CD4-positive, alpha-beta memory T cell (primary cell): ENCODE data around the gene PLEKHB1. TPM values are rescaled to one million over a fixed set of nuclear protein-coding genes. Genes with fewer than 3 reads are reported as not detected.
A peak's percentile ranks its signal among the peaks of the same experiment; 100 is the strongest.
"Not testable (repeated sequence)": the region's sequence is repeated elsewhere in the genome, so short reads cannot be mapped to it uniquely, and the experiment has no call there.

Experiments used
- CTCF ChIA-PET: fragments of 350-600 bp; sonication (Branson Sonifier 250); formaldehyde crosslinking; loops from one replicate; lab custom pipeline; 2021; ENCODE audit warnings: inconsistent platforms; ENCODE audit not compliant: partially characterized antibody; lab: Charles Lee
- POLR2A ChIA-PET: fragments of 350-600 bp; sonication (Branson Sonifier 250); formaldehyde crosslinking; loops from one replicate; lab custom pipeline; 2021; ENCODE audit not compliant: partially characterized antibody; lab: Charles Lee
- DNase-seq, 5 donors: peaks; one replicate each; pipeline versions ENCODE4 v3.0.0 to v3.0.0-alpha.2; 2020 to 2022; ENCODE audit warnings: mixed read lengths in 1 of 5
- H3K27ac ChIP-seq: one replicate; pipeline ENCODE4 v1.7.0; 2013; ENCODE audit warnings: low read depth, low read length
- H3K27me3 ChIP-seq: 2 replicates; pipeline ENCODE4 v1.7.0; 2013; ENCODE audit warnings: mild to moderate bottlenecking, low read length, moderate library complexity; ENCODE audit not compliant: insufficient read depth
- H3K36me3 ChIP-seq: 2 replicates; pipeline ENCODE4 v1.7.0; 2013; ENCODE audit warnings: mild to moderate bottlenecking, low read length, moderate library complexity; ENCODE audit not compliant: insufficient read depth
- H3K4me1 ChIP-seq: 2 replicates; pipeline ENCODE4 v1.7.0; 2013; ENCODE audit warnings: mild to moderate bottlenecking, low read length, moderate library complexity; ENCODE audit not compliant: insufficient read depth
- H3K4me3 ChIP-seq, 2 donors: one replicate each; pipeline ENCODE4 v1.7.0; 2013; ENCODE audit warnings: low read length in 2 of 2, mild to moderate bottlenecking in 1 of 2
- H3K9me3 ChIP-seq, 2 donors: one replicate each; pipeline ENCODE4 v1.7.0; 2013; ENCODE audit warnings: low read length in 2 of 2, control low read depth in 1 of 2; ENCODE audit not compliant: control insufficient read depth in 1 of 2
- H3K27ac Mint-ChIP-seq, 7 donors: one replicate each; pipeline ENCODE4 v1.8.0; 2020 to 2021; ENCODE audit warnings: mixed read lengths in 7 of 7, mild to moderate bottlenecking in 6 of 7, inconsistent platforms in 3 of 7, moderate library complexity in 3 of 7
- H3K27me3 Mint-ChIP-seq, 2 donors: one replicate each; pipeline ENCODE4 v1.8.0; 2020 to 2021; ENCODE audit warnings: mixed read lengths in 2 of 2
- H3K36me3 Mint-ChIP-seq, 2 donors: one replicate each; pipeline ENCODE4 v1.8.0; 2020 to 2021; ENCODE audit warnings: mixed read lengths in 2 of 2, inconsistent platforms in 1 of 2, mild to moderate bottlenecking in 1 of 2
- H3K4me1 Mint-ChIP-seq, 4 donors: one replicate each; pipeline ENCODE4 v1.8.0; 2020 to 2021; ENCODE audit warnings: mixed read lengths in 4 of 4, mild to moderate bottlenecking in 1 of 4
- H3K4me3 Mint-ChIP-seq, 8 donors: one replicate each; pipeline ENCODE4 v1.8.0; 2020 to 2021; ENCODE audit warnings: mixed read lengths in 8 of 8, mild to moderate bottlenecking in 7 of 8, moderate library complexity in 6 of 8, inconsistent platforms in 3 of 8
- H3K9me3 Mint-ChIP-seq, 8 donors: one replicate each; pipeline ENCODE4 v1.8.0; 2020 to 2021; ENCODE audit warnings: mixed read lengths in 8 of 8, mild to moderate bottlenecking in 5 of 8, inconsistent platforms in 3 of 8, moderate library complexity in 1 of 8
- intact Hi-C: fragments of 100-400 bp; cut with micrococcal nuclease; formaldehyde crosslinking; loops from one replicate; pipeline ENCODE4 v1.15.1; 2023
- polyA plus RNA-seq, 2 donors: library from polyadenylated mRNA; unstranded; fragments of 300-500 nt; fragmentation: Illumina TruSeq; gene quantifications; one replicate each; pipeline ENCODE4 v1.2.3, GENCODE V29; 2021
- total RNA-seq, 2 experiments: library from RNA; stranded (reverse); gene quantifications; one replicate each; pipeline ENCODE4 v1.2.3, GENCODE V29; 2021

The PLEKHB1 gene
- total and polyA plus RNA-seq, 4 experiments from 2014 or later = 53.8 to 79.1 (median 70.8) TPM

DNA sequence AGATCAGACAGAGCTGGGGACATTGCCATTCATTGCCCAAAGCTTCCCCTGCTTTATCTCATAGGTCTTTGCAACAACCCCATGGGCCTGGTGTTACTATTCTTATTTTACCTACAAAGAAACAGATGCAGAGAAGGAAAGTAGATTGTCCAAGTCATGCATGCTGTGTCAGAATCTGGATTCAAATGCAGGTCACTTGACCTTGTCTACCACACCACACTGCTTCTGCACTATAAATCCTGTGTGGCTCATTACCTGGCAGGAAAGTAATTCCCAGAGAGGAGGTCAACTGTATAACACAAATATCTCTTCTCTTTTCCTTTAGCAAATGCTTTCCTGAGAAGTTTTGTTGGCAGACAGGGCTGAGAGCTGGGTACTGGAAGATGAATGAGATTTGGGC lies 18.5 kb downstream of the PLEKHB1 start:
- ChIA-PET POLR2A (no interaction called here), CTCF (interaction anchor here (1.1 to 11.3 kb wide), 2 partner anchors 38 kb away, joined by 3 to 320 read pairs; no protein-coding TSS in a partner anchor)

DNA sequence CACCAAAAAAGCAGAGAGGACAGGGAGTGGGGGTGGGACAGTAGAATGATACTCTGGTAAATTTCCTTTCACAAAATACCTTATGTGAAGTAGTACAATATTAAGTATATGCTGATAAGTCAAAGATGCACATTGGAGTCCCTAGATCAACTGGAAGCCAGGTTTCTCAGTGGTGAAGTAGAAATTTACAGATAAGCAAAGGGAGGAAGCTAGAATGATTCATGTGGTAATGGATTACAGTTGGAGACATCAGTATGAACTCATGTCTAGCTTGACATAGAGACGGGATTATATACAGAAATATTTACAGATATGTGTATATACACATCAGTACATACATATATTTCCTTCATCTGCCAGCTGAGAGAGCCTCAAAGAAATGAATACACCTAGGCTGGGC lies 21.5 kb downstream of the PLEKHB1 start:
- ChIA-PET POLR2A (no interaction called here), CTCF (no interaction called here)
- Mint-ChIP-seq H3K9me3 (peaks cover 0 to 2% (median 0%) of the 10 kb centered on the region in 8 donors), H3K27ac (peak overlapping the region in 2 of 7 donors; percentile 1 to 31), H3K27me3 (no peaks in the 10 kb centered on the region), H3K4me3 (no peak overlapping the region), H3K36me3 (peaks cover 0 to 2% of the 10 kb centered on the region in 2 donors), H3K4me1 (peaks cover 4 to 18% (median 7%) of the 10 kb centered on the region in 4 donors)
- H3K36me3 ChIP-seq = no peaks in the 10 kb centered on the region
- intact Hi-C loops = no loop called here
- H3K27me3 ChIP-seq = no peaks in the 10 kb centered on the region
- peaks cover 4% of the 10 kb centered on the region for H3K4me1 ChIP-seq
- no peak overlapping the region for H3K27ac ChIP-seq
- H3K9me3 ChIP-seq = no peaks in the 10 kb centered on the region
- no peak overlapping the region for H3K4me3 ChIP-seq
- DNase-seq = no peak

More for the DNA sequence above, 18.5 kb downstream of the PLEKHB1 start:
- H3K27me3 ChIP-seq = no peaks in the 10 kb centered on the region
- Mint-ChIP-seq H3K27ac (peak overlapping the region in 5 of 7 donors; percentile 43 to 92 (median 88)), H3K9me3 (peaks cover 0 to 2% (median 0%) of the 10 kb centered on the region in 8 donors), H3K36me3 (peaks cover 0 to 2% of the 10 kb centered on the region in 2 donors), H3K4me1 (peaks cover 8 to 18% (median 10%) of the 10 kb centered on the region in 4 donors), H3K4me3 (no peak overlapping the region), H3K27me3 (no peaks in the 10 kb centered on the region)
- DNase-seq = no peak
- intact Hi-C loops = no loop called here
- H3K4me3 ChIP-seq = no peak overlapping the region
- no peaks in the 10 kb centered on the region for H3K36me3 ChIP-seq
- peaks cover 13% of the 10 kb centered on the region for H3K4me1 ChIP-seq
- H3K9me3 ChIP-seq = no peaks in the 10 kb centered on the region
- H3K27ac ChIP-seq = no peak overlapping the region

DNA sequence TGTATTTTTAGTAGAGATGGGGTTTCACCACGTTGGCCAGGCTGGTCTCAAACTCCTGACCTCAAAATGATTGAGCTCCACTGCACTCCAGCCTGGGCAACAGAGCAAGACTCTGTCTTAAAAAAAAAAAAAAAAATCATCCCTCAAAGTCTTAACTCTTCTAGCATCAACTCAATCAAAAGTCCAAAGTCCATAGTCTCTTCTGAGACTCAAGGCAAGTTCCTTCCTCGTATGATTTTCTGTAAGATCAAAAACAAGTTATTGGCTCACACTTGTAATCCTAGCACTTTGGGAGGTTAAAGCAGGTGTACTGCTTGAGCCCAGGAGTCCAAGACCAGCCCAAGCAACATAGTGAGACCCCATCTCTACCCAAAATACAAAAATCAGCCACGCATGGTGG lies 24.4 kb downstream of the PLEKHB1 start:
- H3K9me3 ChIP-seq = no peaks in the 10 kb centered on the region
- H3K4me3 ChIP-seq = no peak overlapping the region
- H3K27ac ChIP-seq = no peak overlapping the region
- no peak for DNase-seq
- H3K27me3 ChIP-seq = no peaks in the 10 kb centered on the region
- peak overlapping the region in 2 of 7 donors; percentile 17 to 22 for H3K27ac Mint-ChIP-seq
- peaks cover 6 to 12% of the 10 kb centered on the region in 2 donors for H3K36me3 Mint-ChIP-seq
- peaks cover 0 to 1% (median 0%) of the 10 kb centered on the region in 4 donors for H3K4me1 Mint-ChIP-seq
- H3K4me1 ChIP-seq = no peaks in the 10 kb centered on the region
- no peaks in the 10 kb centered on the region for H3K27me3 Mint-ChIP-seq
- ChIA-PET CTCF (interaction anchor here (0.6 to 3.4 kb wide), 3 partner anchors 9 to 67 kb away, joined by 3 to 22 read pairs (median 14); no protein-coding TSS in a partner anchor), POLR2A (interaction anchor here (0.6 kb wide), 1 partner anchor 493 kb away, joined by 4 read pairs; no protein-coding TSS in a partner anchor)
- H3K9me3 Mint-ChIP-seq = no peaks in the 10 kb centered on the region
- no peak overlapping the region for H3K4me3 Mint-ChIP-seq
- intact Hi-C loops = no loop called here
- no peaks in the 10 kb centered on the region for H3K36me3 ChIP-seq

DNA sequence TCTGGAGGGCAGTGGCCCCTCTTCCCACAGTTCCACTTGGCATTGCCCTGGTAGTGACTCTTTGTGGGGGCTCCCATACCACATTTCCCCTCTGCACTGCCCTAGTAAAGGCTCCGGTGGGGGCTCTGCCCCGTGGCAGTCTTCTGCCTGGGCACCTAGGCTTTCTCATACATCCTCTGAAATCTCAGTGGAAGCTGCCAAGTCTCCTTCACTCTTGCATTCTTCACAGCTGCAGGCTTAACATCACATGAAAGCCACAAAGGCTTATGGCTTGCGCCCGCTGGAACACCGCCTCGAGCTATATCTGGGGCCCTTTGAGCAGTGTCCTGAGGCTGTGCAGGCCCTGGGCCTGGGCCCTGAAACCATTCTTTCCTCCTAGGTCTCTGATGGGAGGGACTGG lies 25.3 kb downstream of the PLEKHB1 start:
- Histone ChIP-seq H3K36me3 (no peaks in the 10 kb centered on the region), H3K4me3 (no peak overlapping the region), H3K4me1 (no peaks in the 10 kb centered on the region), H3K9me3 (no peaks in the 10 kb centered on the region), H3K27me3 (no peaks in the 10 kb centered on the region), H3K27ac (no peak overlapping the region)
- no peak for DNase-seq
- Mint-ChIP-seq H3K9me3 (no peaks in the 10 kb centered on the region), H3K4me3 (no peak overlapping the region), H3K36me3 (peaks cover 6 to 19% of the 10 kb centered on the region in 2 donors), H3K27me3 (no peaks in the 10 kb centered on the region), H3K4me1 (peaks cover 0 to 1% (median 0%) of the 10 kb centered on the region in 4 donors), H3K27ac (no peak overlapping the region)
- CTCF ChIA-PET = interaction anchor here (3.1 to 3.4 kb wide), 2 partner anchors 10 to 45 kb away, joined by 14 to 22 read pairs; no protein-coding TSS in a partner anchor
- POLR2A ChIA-PET = interaction anchor here (1.0 kb wide), 1 partner anchor 11 kb away, joined by 3 read pairs; no protein-coding TSS in a partner anchor
- intact Hi-C loops = no loop called here

DNA sequence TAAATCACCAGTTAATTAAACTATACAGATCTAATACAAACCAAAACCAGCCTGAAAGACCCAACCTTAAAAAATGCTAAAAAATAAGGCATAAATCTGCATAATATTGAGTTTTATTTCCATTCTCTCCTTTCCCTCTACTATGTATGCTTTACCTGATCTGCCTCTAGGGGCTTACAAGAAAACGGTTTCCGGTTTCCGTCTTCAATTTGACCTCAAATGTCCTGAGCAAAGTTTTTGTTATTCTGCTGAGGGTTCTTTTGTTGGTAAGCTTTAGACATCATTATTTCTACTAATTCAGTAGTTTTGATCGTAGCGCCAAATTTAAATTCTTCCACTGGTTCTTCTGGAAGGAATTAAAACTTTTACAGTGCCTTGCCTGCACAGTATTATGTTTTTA lies 30.2 kb downstream of the PLEKHB1 start:
- H3K27me3 ChIP-seq, H3K4me3 ChIP-seq, intact Hi-C loops, H3K9me3 ChIP-seq, H3K4me3 Mint-ChIP-seq, H3K27ac ChIP-seq, H3K9me3 Mint-ChIP-seq, DNase-seq, H3K27me3 Mint-ChIP-seq, POLR2A ChIA-PET, H3K4me1 Mint-ChIP-seq, H3K4me1 ChIP-seq: not testable (repeated sequence)
- Mint-ChIP-seq H3K27ac (peak overlapping the region in 2 of 7 donors; percentile 41 to 43), H3K36me3 (peaks cover 23 to 49% of the 10 kb centered on the region in 2 donors)
- CTCF ChIA-PET = interaction anchor here (0.9 to 1.1 kb wide), 2 partner anchors 16 to 46 kb away, joined by 3 read pairs; no protein-coding TSS in a partner anchor
- peaks cover 15% of the 10 kb centered on the region for H3K36me3 ChIP-seq

DNA sequence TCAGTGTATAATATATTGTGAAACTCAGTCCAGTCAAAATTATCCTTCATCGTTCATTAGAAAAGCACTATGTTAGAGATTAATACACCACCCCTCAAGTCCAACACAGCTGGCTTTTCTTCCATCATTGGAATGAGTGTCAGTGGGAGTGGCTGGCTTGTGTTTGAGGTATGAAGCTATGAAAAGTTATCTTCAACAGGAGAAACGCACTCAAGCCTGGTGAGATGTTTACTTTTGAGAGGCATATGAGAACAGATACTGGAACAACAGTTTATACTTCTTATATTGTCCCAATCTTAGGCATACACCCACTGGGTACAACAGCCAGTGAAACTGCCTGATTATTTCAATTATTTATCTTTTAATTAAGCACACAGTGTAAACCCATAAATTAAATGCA lies 34.3 kb downstream of the PLEKHB1 start:
- Mint-ChIP-seq H3K36me3 (peaks cover 20 to 59% of the 10 kb centered on the region in 2 donors), H3K27ac (no peak overlapping the region), H3K9me3 (no peaks in the 10 kb centered on the region), H3K4me3 (no peak overlapping the region), H3K27me3 (no peaks in the 10 kb centered on the region), H3K4me1 (no peaks in the 10 kb centered on the region)
- ChIA-PET CTCF (no interaction called here), POLR2A (no interaction called here)
- Histone ChIP-seq H3K4me3 (no peak overlapping the region), H3K27me3 (no peaks in the 10 kb centered on the region), H3K9me3 (no peaks in the 10 kb centered on the region), H3K36me3 (peaks cover 15% of the 10 kb centered on the region), H3K4me1 (no peaks in the 10 kb centered on the region), H3K27ac (no peak overlapping the region)
- intact Hi-C loops = no loop called here
- no peak for DNase-seq

DNA sequence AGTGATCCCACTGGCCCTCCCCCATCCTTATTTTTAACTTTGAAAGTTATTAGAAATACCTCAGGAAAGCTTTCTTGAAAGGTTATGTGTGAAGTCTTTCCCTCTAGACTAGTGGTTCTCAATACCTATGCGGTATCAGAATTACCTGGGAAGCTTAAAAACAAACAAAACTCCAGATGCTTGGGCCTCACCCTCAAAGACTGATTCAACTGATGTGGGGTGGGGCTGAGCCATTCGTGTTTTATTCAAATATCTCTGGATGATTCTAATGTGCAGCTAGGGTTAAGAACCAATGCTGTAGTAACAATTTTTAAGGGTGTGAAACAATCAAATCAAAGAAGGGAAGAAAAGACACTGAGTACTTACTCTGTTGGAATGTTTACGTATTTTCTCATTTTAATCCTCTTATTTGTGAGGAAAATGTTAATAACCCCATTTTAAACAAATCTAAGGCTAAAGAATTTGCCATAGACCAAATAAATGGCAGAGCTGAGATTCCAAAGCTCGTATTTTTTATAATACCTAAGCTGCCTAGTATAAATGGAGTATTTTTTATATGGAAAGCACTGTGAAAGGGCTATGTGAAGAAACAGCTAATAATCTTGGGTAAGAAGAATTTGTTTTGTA lies 47.6 kb downstream of the PLEKHB1 start:
- ChIA-PET POLR2A (interaction anchor here (0.8 kb wide), 1 partner anchor 17 kb away, joined by 3 read pairs; no protein-coding TSS in a partner anchor), CTCF (interaction anchor here (1.4 kb wide), 1 partner anchor 33 kb away, joined by 3 read pairs; no protein-coding TSS in a partner anchor)
- H3K4me3 ChIP-seq = no peak overlapping the region
- no peak for DNase-seq
- H3K4me1 Mint-ChIP-seq = peaks cover 0 to 2% (median 0%) of the 10 kb centered on the region in 4 donors
- H3K27me3 ChIP-seq = no peaks in the 10 kb centered on the region
- H3K27me3 Mint-ChIP-seq = no peaks in the 10 kb centered on the region
- H3K27ac ChIP-seq = no peak overlapping the region
- no peaks in the 10 kb centered on the region for H3K9me3 Mint-ChIP-seq
- no peak overlapping the region for H3K4me3 Mint-ChIP-seq
- no peaks in the 10 kb centered on the region for H3K9me3 ChIP-seq
- H3K27ac Mint-ChIP-seq = no peak overlapping the region
- H3K4me1 ChIP-seq = no peaks in the 10 kb centered on the region
- peaks cover 3% of the 10 kb centered on the region for H3K36me3 ChIP-seq
- intact Hi-C loops = no loop called here
- peaks cover 19 to 30% of the 10 kb centered on the region in 2 donors for H3K36me3 Mint-ChIP-seq
